Epithelial cell of esophagus (primary cell): ENCODE measurements around the gene MXI1.
A peak's percentile ranks its signal among the peaks of the same experiment; 100 is the strongest.

ENCODE experiments used
- DNase-seq: peaks from one replicate; pipeline ENCODE4 v3.0.0; 2010; ENCODE audit warnings: low read depth
- H3K4me3 ChIP-seq: 2 replicates; pipeline ENCODE4 v1.5.1; 2011; ENCODE audit warnings: mild to moderate bottlenecking, low read length, control low read depth
- TF ChIP-seq, protein P1 (sequence below): IDR thresholded peaks from 2 replicates; pipeline ENCODE4 v1.5.1; 2011; ENCODE audit warnings: low read depth, mild to moderate bottlenecking, low read length, control low read depth, inconsistent platforms; ENCODE audit not compliant: insufficient read depth; ENCODE audit errors: missing control alignments

The MXI1 gene

DNA sequence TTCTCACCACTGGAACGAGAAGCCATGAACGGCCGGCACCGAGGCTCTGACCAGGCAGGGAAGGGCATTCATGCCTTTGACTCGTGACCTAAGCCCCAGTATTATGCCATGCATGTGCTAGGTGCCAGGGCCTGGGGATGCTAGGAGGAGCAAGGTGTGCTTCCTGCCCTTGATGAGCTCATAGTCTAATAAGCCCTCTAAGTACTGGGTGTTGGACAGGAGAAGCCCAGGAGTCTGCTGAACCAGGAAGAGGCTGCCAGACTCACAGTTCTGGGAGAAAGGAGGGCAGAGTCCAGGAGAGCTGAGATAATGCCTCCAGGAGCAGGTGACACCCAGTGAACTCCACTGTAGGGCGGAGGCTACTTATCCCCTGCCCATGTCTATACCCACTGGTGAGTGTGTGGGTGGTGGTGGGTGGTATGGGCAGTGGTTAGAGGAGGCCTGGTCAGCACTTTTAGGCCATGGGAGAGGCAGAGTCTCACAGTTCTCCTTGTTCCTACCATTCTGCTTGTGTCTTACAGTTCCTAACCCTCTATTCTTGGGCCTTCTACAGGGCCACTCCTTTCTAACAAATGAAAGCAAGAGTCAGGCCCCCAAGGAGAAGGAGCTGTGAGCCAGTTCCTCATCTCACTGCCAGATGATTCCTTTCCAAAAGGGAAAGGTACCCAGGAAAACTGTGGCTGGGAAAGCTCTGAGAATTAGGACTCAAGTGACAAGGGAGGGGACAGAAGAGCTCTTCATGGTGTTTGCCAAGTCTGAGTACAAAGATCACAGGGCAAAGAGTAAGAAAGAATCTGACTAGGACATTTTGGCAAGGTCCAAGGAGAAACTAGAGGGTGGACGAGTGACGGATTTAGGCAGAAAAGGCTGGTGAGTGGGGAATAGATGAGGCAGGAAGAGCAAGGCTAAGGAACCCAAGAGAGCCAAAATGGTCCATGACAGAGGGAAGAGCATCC lies 3.6 kb upstream of the MXI1 start:
- TF ChIP-seq, protein P1, sequence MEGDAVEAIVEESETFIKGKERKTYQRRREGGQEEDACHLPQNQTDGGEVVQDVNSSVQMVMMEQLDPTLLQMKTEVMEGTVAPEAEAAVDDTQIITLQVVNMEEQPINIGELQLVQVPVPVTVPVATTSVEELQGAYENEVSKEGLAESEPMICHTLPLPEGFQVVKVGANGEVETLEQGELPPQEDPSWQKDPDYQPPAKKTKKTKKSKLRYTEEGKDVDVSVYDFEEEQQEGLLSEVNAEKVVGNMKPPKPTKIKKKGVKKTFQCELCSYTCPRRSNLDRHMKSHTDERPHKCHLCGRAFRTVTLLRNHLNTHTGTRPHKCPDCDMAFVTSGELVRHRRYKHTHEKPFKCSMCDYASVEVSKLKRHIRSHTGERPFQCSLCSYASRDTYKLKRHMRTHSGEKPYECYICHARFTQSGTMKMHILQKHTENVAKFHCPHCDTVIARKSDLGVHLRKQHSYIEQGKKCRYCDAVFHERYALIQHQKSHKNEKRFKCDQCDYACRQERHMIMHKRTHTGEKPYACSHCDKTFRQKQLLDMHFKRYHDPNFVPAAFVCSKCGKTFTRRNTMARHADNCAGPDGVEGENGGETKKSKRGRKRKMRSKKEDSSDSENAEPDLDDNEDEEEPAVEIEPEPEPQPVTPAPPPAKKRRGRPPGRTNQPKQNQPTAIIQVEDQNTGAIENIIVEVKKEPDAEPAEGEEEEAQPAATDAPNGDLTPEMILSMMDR: no peak
- no peak for DNase-seq
- H3K4me3 ChIP-seq: no peak overlapping the region

GRCh38 chr10:110205051-110205675 lies 2.2 kb upstream of the MXI1 start:
- no peak for DNase-seq
- H3K4me3 ChIP-seq: no peak overlapping the region
- TF ChIP-seq, protein P1: no peak

GRCh38 chr10:110207805-110208613 lies 604 bp downstream of the MXI1 start:
- H3K4me3 ChIP-seq: peak overlapping the region; percentile 82
- TF ChIP-seq, protein P1: no peak
- peak; percentile 39 for DNase-seq

DNA sequence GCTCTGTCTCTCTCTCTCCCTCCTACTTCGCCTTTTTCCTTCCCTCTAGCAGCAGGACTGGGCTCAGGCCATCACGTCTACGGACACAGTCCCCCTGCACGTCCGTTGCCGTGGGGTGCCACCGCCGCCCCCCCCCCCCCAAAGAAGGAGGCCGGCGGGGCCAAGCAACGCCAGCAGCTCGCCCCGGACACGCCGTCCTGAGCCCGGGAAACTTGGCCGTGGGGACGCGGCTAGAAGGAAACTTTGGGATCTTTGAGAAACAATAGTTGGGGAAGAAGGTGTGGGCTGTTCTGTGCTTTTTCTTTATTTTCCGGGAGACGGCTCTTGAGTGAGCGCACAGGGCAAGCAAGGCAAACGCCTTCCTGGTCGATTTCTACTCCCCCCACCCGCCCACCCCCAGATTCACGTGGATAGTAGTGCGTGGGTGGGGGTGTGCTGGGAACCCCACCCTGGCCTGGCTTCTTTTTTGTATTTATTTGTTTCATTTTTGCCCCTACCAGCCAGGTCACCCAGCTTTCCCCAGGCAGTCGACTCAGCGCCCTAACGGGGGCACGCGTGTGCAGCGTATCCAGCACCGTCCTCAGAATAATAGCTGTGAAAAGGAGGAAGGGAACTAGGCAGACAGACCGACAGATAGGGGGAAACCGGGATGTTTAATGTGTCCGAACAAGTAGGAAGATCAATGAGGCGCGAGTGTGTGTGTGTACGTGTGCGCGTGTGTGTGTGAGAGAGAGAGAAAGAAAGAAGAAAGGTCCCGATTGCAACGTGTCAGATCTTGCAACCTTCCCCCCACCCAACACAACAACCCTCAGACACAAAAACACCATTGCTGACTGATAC lies 1.4 kb downstream of the MXI1 start:
- peak; percentile 54 for DNase-seq
- H3K4me3 ChIP-seq: peak overlapping the region; percentile 82
- TF ChIP-seq, protein P1: no peak

- peak overlapping the region; percentile 82 for H3K4me3 ChIP-seq
These were observed 2.1 kb downstream of the MXI1 start for GRCh38 chr10:110209454-110209925.

More at GRCh38 chr10:110209454-110209925, 2.1 kb downstream of the MXI1 start:
- TF ChIP-seq, protein P1: no peak
- peak; percentile 90 for DNase-seq
